HCT116 (cell line): ENCODE results near the gene GALNT18.

Experiments used
- CEBPB ChIP-seq: IDR thresholded peaks from 2 replicates; pipeline ENCODE4 v1.6.1; 2012; ENCODE audit warnings: low read depth
- EZH2phosphoT487 ChIP-seq: fragments of 200-600 bp; IDR thresholded peaks from 2 replicates; pipeline ENCODE4 v1.6.1; 2018; ENCODE audit warnings: antibody characterized with exemption, borderline replicate concordance
- POLR2A ChIP-seq: IDR thresholded peaks from 2 replicates; pipeline ENCODE4 v1.7.0; 2011; ENCODE audit warnings: borderline replicate concordance; ENCODE audit not compliant: insufficient read depth, insufficient read length; ENCODE audit errors: extremely low read depth
- POLR2AphosphoS5 ChIP-seq: IDR thresholded peaks from 2 replicates; pipeline ENCODE4 v1.6.1; 2011; ENCODE audit warnings: mild to moderate bottlenecking, low read depth, low read length, moderate library complexity
- RAD21 ChIP-seq: IDR thresholded peaks from 2 replicates; pipeline ENCODE4 v1.6.1; 2012; ENCODE audit warnings: low read depth, mild to moderate bottlenecking
- SIN3A ChIP-seq: IDR thresholded peaks from 2 replicates; pipeline ENCODE4 v1.6.1; 2012; ENCODE audit warnings: low read depth
- SP1 ChIP-seq: IDR thresholded peaks from 2 replicates; pipeline ENCODE4 v1.6.1; 2012; ENCODE audit warnings: low read depth
- SRF ChIP-seq: IDR thresholded peaks from 2 replicates; pipeline ENCODE4 v1.6.1; 2012; ENCODE audit warnings: low read depth
- TCF7L2 ChIP-seq: IDR thresholded peaks from 2 replicates; pipeline ENCODE4 v1.7.0; 2011; ENCODE audit warnings: borderline replicate concordance, inconsistent platforms; ENCODE audit not compliant: insufficient read depth, insufficient read length; ENCODE audit errors: extremely low read depth
- YY1 ChIP-seq: IDR thresholded peaks from 2 replicates; pipeline ENCODE4 v1.6.1; 2011; ENCODE audit warnings: low read length, low read depth, moderate library complexity, mild to moderate bottlenecking; ENCODE audit not compliant: insufficient replicate concordance; ENCODE audit errors: extremely low read depth
- ZFX ChIP-seq: fragments of 450-650 bp; IDR thresholded peaks from 2 replicates; pipeline ENCODE4 v1.6.1; 2017
- ZNF274 ChIP-seq: fragments of 200-500 bp; sonication (Bioruptor generic); IDR thresholded peaks from 2 replicates; pipeline ENCODE4 v1.6.1; 2014; ENCODE audit warnings: mild to moderate bottlenecking, low read depth, low read length, inconsistent platforms
- TF ChIP-seq, protein P1 (sequence below), 3 experiments: fragments of 200-600 bp in 1 of 3; sonication (generic) in 1 of 3; IDR thresholded peaks in 2 of 3; conservative IDR thresholded peaks in 1 of 3; 2 replicates each; pipeline ENCODE4 v1.5.1; 2012 to 2017; ENCODE audit warnings: low read depth in 2 of 3, low read length in 2 of 3, antibody characterized with exemption in 1 of 3, borderline replicate concordance in 1 of 3, control low read depth in 1 of 3, mild to moderate bottlenecking in 1 of 3, mixed read lengths in 1 of 3, mixed run types in 1 of 3, moderate library complexity in 1 of 3; ENCODE audit not compliant: insufficient read depth in 1 of 3
- TF ChIP-seq, protein P2 (sequence below): IDR thresholded peaks from 2 replicates; pipeline ENCODE4 v1.6.1; 2012

- TF ChIP-seq RAD21 = no peak
- TF ChIP-seq, protein P1, sequence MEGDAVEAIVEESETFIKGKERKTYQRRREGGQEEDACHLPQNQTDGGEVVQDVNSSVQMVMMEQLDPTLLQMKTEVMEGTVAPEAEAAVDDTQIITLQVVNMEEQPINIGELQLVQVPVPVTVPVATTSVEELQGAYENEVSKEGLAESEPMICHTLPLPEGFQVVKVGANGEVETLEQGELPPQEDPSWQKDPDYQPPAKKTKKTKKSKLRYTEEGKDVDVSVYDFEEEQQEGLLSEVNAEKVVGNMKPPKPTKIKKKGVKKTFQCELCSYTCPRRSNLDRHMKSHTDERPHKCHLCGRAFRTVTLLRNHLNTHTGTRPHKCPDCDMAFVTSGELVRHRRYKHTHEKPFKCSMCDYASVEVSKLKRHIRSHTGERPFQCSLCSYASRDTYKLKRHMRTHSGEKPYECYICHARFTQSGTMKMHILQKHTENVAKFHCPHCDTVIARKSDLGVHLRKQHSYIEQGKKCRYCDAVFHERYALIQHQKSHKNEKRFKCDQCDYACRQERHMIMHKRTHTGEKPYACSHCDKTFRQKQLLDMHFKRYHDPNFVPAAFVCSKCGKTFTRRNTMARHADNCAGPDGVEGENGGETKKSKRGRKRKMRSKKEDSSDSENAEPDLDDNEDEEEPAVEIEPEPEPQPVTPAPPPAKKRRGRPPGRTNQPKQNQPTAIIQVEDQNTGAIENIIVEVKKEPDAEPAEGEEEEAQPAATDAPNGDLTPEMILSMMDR (IDR thresholded peaks at IDR 0.05 in 2 of 3, conservative IDR thresholded peaks at IDR 0.05 in 1 of 3; ENCODE audit: borderline replicate concordance in 1 of 3, insufficient read depth in 1 of 3, low read depth in 2 of 3, low read length in 2 of 3) = no peak
- no peak for TF ChIP-seq SIN3A
- no peak for TF ChIP-seq YY1
- no peak for TF ChIP-seq TCF7L2
- TF ChIP-seq POLR2AphosphoS5 = no peak
- no peak for TF ChIP-seq EZH2phosphoT487
- TF ChIP-seq, protein P2, sequence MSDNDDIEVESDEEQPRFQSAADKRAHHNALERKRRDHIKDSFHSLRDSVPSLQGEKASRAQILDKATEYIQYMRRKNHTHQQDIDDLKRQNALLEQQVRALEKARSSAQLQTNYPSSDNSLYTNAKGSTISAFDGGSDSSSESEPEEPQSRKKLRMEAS = no peak
- no peak for TF ChIP-seq SP1
- TF ChIP-seq POLR2A = no peak
- no peak for TF ChIP-seq ZFX
- no peak for TF ChIP-seq ZNF274
- no peak for TF ChIP-seq CEBPB
- no peak for TF ChIP-seq SRF
Measured at GRCh38 chr11:11433960-11434359, 187.8 kb downstream of the GALNT18 start.
